Heart left ventricle (tissue), 16 donors: ENCODE results near the gene SORL1-AS1.
A peak's percentile ranks its signal among the peaks of the same experiment; 100 is the strongest.

Experiments used
- ATAC-seq, 4 donors: fragments of 200-7000 bp; cut with Tn5 transposase; one replicate each; pipeline ENCODE4 v1.9.1; 2020 to 2022; ENCODE audit warnings: moderate library complexity in 4 of 4, mild to moderate bottlenecking in 3 of 4, moderate number of reproducible peaks in 1 of 4
- DNase-seq, 5 donors: peaks; one replicate each; pipeline ENCODE4 v3.0.0-alpha.2; 2020
- H3K27ac ChIP-seq, 12 donors: fragments of 200-600 bp; sonication (generic) in 4 of 12; one replicate each; pipeline versions ENCODE4 v1.5.0 to v1.8.0; 2016 to 2022; ENCODE audit warnings: mild to moderate bottlenecking in 2 of 12
- H3K27me3 ChIP-seq, 9 donors: fragments of 200-600 bp; sonication (generic) in 2 of 9; one replicate each; pipeline versions ENCODE4 v1.5.1 to v1.8.0; 2016 to 2022; ENCODE audit warnings: mild to moderate bottlenecking in 3 of 9
- H3K36me3 ChIP-seq, 9 donors: fragments of 200-600 bp; sonication (generic) in 2 of 9; one replicate each; pipeline versions ENCODE4 v1.5.0 to v1.8.0; 2018 to 2022; ENCODE audit warnings: mild to moderate bottlenecking in 2 of 9
- H3K4me1 ChIP-seq, 12 donors: fragments of 200-600 bp; sonication (generic) in 4 of 12; one replicate each; pipeline versions ENCODE4 v1.5.0 to v1.8.0; 2016 to 2022; ENCODE audit warnings: mild to moderate bottlenecking in 3 of 12
- H3K4me3 ChIP-seq, 12 donors: fragments of 200-600 bp; sonication (generic) in 4 of 12; one replicate each; pipeline versions ENCODE4 v1.5.0 to v1.8.0; 2017 to 2022; ENCODE audit warnings: mild to moderate bottlenecking in 9 of 12, moderate library complexity in 4 of 12
- H3K9me3 ChIP-seq, 12 donors: fragments of 200-600 bp; sonication (generic) in 4 of 12; one replicate each; pipeline versions ENCODE4 v1.5.0 to v1.8.0; 2016 to 2022; ENCODE audit warnings: mild to moderate bottlenecking in 1 of 12
- CTCF ChIP-seq, 12 donors: fragments of 200-600 bp; sonication (generic) in 4 of 12; IDR thresholded peaks; one replicate each; pipeline versions ENCODE4 v1.5.0 to v1.8.0; 2018 to 2022; ENCODE audit warnings: antibody characterized with exemption in 12 of 12, mild to moderate bottlenecking in 5 of 12
- POLR2A ChIP-seq, 2 donors: fragments of 450-650 bp; IDR thresholded peaks; one replicate each; pipeline ENCODE4 v1.6.1; 2017; ENCODE audit warnings: antibody characterized with exemption in 2 of 2, mild to moderate bottlenecking in 2 of 2, moderate library complexity in 2 of 2
- WGBS, 4 donors: extraction: QIAGEN DNeasy Blood & Tissue Kit in 2 of 4; methylation state at CpG; one replicate each; pipeline versions ENCODE4 v1.1.5 to v1.1.7; 2013 to 2018; 5-methylcytosine and 5-hydroxymethylcytosine counted together
- intact Hi-C, 10 donors: fragments of 100-400 bp; cut with DNase I; formaldehyde crosslinking; loops; one replicate each; pipeline versions ENCODE4 v1.11.1 to v1.14.2; 2022
- donor health status: ischemic (EF 13 %, LVEDD 7.1; RV severe dilation, severe dysfunction).
- donor health status: healthy with polysubstance abuse.
- donor health status: DM: no; HTN: yes; CAD: no.
- donor health status: DM: no; HTN: no; CAD: no.
- donor health status: ischemic (EF 25% LVEDD 6.9; RV normal size, moderate dysfunction).
- donor health status: ischemic (EF 25% LVEDD 5.7; RV mildly dilated, moderate dysfunction).
- donor health status: healthy.
- donor health status: DM: yes; HTN: yes; CAD: no.
- donor health status: ischemic (EF 35%, LVEDD 5.7; RV mildly dilated, moderate dysfunction).
- donor health status: nonischemic (EF 11% LVEDD 7.7; RV severe dilation, severe dysfunction).
- donor health status: DM: yes; HTN: yes; CAD: no.
- donor health status: PGD.
- donor health status: ischemic (EF 29% LVEDD 5.4; RV normal size, mild dysfunction).
- donor health status: nonischemic (EF 23%, LVEDD 6.1; RV moderate dilation, normal function).

The SORL1-AS1 gene

GRCh38 chr11:121421149-121421901, 31.4 kb downstream of the SORL1-AS1 start:
- Histone ChIP-seq H3K36me3 (no peaks in the 10 kb centered on the region), H3K4me1 (peaks cover 0 to 56% (median 11%) of the 10 kb centered on the region in 12 donors), H3K27me3 (no peaks in the 10 kb centered on the region), H3K4me3 (no peak overlapping the region), H3K27ac (no peak overlapping the region), H3K9me3 (no peaks in the 10 kb centered on the region)
- ATAC-seq: no peak
- intact Hi-C loops: loop anchor here in 2 of 10 donors (10.0 kb wide), 1 partner anchor 97 kb away; no protein-coding TSS in a partner anchor
- 59 to 89% (median 86%) methylated on average over 4 of the region's 4 CpGs for WGBS, 4 donors
- TF ChIP-seq CTCF (IDR thresholded peaks at IDR 0.05): no peak
- no peak for DNase-seq

GRCh38 chr11:121420398-121420797, 32.4 kb downstream of the SORL1-AS1 start:
- ATAC-seq (no peak), DNase-seq (no peak)
- intact Hi-C loops: loop anchor here in 2 of 10 donors (10.0 kb wide), 1 partner anchor 96 kb away; no protein-coding TSS in a partner anchor
- H3K36me3 ChIP-seq: no peaks in the 10 kb centered on the region
- TF ChIP-seq CTCF (IDR thresholded peaks at IDR 0.05) (no peak), POLR2A (IDR thresholded peaks at IDR 0.05) (no peak)
- H3K4me1 ChIP-seq: peaks cover 0 to 64% (median 11%) of the 10 kb centered on the region in 12 donors
- WGBS, 4 donors: 83 to 86% (median 86%) methylated on average over 2 of the region's 2 CpGs
- peak overlapping the region in 1 of 12 donors; percentile 20 for H3K27ac ChIP-seq
- no peaks in the 10 kb centered on the region for H3K9me3 ChIP-seq
- no peak overlapping the region for H3K4me3 ChIP-seq
- H3K27me3 ChIP-seq: no peaks in the 10 kb centered on the region

GRCh38 chr11:121419836-121420235, 32.9 kb downstream of the SORL1-AS1 start:
- Histone ChIP-seq H3K4me3 (no peak overlapping the region), H3K9me3 (no peaks in the 10 kb centered on the region), H3K36me3 (no peaks in the 10 kb centered on the region), H3K4me1 (peaks cover 0 to 67% (median 11%) of the 10 kb centered on the region in 12 donors), H3K27ac (peak overlapping the region in 1 of 12 donors; percentile 20), H3K27me3 (no peaks in the 10 kb centered on the region)
- no peak for TF ChIP-seq CTCF (IDR thresholded peaks at IDR 0.05)
- TF ChIP-seq POLR2A (IDR thresholded peaks at IDR 0.05): no peak
- DNase-seq: no peak
- intact Hi-C loops: loop anchor here in 3 of 10 donors (10.0 kb wide), 2 partner anchors 85 to 95 kb away; no protein-coding TSS in a partner anchor
- 38 to 49% (median 41%) methylated on average over 4 of the region's 4 CpGs for WGBS, 4 donors
- ATAC-seq: no peak

GRCh38 chr11:121418625-121419114, 34.1 kb downstream of the SORL1-AS1 start:
- peaks cover 0 to 75% (median 13%) of the 10 kb centered on the region in 12 donors for H3K4me1 ChIP-seq
- H3K27me3 ChIP-seq: no peaks in the 10 kb centered on the region
- no peaks in the 10 kb centered on the region for H3K36me3 ChIP-seq
- DNase-seq (peak in 4 of 5 donors; percentile 24 to 59 (median 36)), ATAC-seq (peak; percentile 23 to 73 (median 54))
- intact Hi-C loops: loop anchor here in 1 of 10 donors (10.0 kb wide), 1 partner anchor 84 kb away; no protein-coding TSS in a partner anchor
- no peak overlapping the region for H3K4me3 ChIP-seq
- WGBS, 4 donors: 67 to 81% (median 74%) methylated on average over 6 to 7 of the region's 7 CpGs
- TF ChIP-seq POLR2A (IDR thresholded peaks at IDR 0.05) (no peak), CTCF (IDR thresholded peaks at IDR 0.05) (no peak)
- peak overlapping the region in 1 of 12 donors; percentile 95 for H3K27ac ChIP-seq
- H3K9me3 ChIP-seq: no peaks in the 10 kb centered on the region
